Measurements from ENCODE around the gene FURIN.
A peak's percentile ranks its signal among the peaks of the same experiment; 100 is the strongest.
"Not testable (repeated sequence)": the region's sequence is repeated elsewhere in the genome, so short reads cannot be mapped to it uniquely, and the experiment has no call there.

FURIN gene

DNA sequence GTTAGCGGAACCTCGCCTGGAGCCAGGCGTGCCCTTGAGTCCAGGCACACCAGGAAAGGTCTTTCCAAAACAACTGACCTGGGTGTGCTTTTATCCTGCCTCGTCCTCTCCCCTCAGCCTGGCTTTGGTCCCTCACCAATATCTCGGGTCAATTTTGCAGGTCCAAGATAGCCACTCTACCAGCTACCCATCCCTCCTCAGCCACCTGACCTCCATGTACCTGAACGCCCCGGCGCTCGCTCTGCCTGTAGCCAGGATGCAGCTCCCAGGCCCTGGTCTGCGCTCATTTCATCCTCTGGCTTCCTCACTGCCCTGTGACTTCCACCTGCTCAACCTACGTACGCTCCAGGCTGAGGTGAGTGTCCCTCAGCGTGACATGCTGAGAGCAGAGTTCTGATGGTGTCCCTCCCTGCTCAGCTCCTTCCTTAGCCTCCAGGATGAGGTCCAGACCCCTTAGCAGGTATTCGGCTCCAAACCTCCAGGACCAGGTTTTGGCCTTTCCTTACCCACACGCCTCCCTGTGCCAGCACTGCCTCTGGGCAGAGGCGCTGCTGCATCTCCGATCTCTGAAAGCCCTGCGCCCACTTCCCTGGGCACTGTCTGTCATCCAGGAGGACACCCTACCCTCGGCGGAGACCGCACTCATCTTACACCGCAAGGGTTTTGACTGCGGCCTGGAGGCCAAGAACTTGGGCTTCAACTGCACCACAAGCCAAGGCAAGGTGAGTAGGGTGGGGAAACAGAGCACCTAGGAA is 49.8 kb downstream of the FURIN start:
- no peak for DNase-seq

DNA sequence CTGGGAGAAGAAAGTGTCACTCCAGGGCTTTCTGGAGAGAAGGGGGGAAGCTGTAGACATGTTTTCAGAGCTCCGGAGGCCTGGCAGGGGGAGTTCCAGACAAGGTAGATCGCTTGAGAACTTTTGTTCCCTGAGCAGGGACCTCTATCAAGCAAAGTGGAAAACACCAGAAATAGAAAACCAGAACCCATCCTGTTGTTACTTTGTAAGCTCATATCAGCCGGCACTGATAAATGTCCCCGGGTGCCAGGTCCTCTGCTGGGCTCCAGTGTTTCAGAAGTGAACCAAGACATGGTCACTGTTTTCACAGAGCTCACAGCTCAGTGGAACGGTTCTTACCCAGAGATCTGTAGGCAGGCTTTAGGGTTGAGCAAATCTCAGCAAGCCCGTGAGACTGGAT is 50.4 kb downstream of the FURIN start:
- DNase-seq: no peak

DNA sequence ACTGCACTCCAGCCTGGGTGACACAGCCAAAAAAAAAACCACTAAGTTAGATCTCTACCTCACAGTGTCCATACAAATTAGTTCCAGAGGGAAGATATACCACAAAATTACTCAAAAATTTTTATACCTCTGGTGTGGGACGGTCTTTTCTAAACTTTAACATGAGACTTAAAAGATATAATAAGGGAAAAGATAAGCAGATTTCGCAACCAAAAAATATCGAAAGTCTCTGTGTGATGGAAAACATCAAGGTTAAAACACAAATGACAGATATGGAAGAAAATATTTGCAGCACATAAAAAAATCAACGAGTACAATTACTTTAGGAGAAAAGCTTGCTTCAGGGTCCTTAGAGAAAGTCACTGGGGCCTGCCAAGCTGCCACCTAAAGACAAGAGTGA is 53.5 kb downstream of the FURIN start:
- DNase-seq: no peak

DNA sequence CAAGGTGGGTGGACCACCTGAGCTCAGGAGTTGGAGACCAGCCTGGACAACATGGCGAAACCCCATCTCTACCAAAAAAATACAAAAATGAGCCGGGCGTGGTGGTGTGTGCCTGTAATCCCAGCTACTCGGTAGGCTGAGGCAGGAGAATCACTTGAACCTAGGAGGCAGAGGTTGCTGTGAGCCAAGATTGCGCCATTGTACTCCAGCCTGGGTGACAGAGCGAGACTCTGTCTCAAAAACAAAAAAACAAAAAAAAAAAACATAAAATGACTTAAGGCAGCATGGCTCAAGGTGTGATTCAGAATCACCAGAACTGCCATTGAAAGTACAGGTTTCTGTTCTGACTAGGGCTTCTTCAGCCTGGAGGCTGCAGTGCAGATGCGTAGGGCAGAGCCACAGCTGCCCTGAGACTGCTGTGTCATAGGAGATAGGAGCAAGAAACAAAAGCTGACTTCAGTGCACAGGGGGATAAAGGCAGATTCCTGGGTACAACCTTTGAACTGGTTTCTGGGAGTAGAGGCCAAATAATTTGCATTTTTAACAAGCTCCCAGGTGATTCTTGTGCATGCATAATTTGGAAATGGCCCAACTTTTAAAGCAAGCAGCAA is 54.4 kb downstream of the FURIN start:
- DNase-seq: not testable (repeated sequence)

DNA sequence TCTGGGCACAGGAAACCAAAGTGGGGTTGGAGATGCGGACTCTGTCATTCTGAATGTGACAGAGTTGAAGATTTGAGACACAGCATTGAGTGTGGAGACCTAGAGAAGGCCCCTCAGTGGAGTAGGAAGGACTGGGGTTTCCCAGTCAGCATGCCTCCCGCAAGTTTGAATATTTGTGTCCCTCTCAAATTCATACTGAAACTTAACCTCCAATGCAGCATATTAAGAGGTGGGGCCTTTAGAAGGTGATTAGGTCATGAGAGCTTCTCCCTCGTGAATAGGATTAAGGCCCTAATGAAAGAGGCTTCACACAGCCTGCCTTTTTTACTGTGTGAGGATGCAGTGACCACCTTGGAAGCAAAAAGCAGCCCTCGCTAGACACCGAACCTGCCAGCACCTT is 56.0 kb downstream of the FURIN start:
- no peak for DNase-seq

DNA sequence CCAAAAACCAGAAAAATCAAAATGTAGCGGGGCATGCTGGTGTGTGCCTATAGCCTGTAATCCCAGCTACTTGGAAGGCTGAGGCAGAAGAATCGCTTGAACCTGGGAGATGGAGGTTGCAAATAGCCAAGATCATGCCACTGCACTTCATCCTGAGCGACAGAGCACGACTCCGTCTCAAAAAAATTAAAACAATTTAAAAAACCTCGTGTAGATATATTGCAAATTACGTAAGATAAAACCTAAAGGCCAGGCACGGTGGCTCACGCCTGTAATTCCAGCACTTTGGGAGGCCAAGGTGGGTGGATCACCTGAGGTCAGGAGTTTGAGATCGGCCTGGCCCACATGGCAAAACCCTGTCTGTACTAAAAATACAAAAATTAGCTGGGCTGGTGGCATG is 58.4 kb downstream of the FURIN start:
- DNase-seq: not testable (repeated sequence)

DNA sequence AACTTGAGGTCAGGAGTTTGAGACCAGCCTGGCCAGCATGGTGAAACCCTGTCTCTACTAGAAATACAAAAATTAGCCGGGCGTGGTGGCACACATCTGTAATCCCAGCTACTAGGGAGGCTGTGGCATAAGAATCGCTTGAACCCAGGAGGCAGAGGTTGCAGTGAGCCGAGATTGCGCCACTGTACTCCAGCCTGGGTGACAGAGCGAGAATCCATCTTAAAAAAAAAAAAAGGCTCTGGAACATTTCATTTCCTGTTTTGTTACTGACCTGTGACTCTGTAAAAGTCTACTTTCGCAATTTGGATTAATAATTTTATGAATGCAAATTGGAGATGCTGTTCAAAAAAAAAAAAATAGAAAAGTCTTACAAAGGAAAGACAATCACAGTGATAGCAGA is 59.7 kb downstream of the FURIN start:
- DNase-seq: not testable (repeated sequence)

DNA sequence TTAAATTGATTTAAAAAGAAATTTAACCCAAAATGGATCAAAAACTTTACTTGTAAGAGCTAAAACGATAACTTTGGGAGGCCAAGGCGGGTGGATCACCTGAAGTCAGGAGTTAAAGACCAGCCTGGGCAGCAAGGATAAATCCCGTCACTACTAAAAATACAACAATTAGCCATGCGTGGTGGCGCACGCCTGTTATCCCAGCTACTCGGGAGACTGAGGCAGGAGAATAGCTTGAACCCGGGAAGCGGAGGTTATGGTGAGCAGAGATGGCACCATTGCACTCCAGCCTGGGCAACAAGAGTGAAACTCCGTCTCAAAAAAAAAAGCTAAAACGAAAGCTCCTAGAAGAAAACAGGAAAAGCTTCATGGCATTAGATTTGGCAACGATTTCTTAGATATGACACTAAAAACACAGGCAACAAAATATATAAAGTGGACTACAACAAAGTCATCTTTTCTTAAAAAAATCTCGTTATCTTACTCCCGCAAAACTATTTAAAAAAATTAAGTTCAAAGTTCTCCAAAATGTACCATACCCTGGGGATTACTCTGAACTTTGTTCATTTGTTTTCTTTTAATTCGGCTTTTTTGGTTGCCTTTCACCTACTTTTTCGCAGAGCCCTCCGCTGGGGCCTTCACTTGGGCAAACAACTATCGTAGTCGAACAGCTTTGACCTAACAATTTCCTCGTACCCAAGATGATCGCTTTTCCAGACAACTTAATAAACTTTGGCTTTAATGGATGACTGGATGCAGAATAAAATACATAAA is 61.0 kb downstream of the FURIN start:
- DNase-seq: no peak

DNA sequence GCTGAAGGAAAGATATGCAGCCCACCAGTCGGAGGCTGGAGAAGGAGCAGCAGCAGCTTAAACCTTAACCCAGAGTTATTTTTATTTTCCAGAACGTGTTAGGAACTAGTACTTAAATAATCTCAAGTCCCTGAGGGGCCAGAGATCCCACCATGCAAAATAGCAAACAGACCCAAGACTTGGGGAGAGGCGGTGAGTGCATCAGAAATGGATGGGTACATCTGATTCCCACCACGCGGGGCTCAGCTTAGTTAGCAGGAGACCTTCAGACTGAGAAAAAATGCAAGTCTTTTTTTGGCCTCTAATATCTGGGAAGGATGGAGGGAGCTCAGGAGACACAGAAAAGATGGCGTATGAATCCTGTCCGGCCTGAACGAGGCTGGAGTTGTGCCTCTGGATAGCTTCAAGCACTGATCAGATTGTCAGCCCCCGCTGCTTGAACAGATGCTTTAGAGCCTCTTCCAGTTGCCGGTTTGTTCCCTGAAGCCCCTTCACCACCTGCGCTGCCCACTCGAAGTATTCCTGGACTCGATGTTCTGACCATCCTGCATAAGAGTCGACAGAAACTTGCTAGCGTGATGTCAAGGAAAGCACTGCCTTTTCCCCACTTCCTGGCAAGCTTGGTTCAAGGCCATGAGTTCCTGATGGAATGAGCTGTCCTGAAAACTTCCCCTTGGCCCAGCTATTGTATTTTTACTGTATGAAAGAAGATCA is 62.6 kb downstream of the FURIN start:
- DNase-seq: no peak

DNA sequence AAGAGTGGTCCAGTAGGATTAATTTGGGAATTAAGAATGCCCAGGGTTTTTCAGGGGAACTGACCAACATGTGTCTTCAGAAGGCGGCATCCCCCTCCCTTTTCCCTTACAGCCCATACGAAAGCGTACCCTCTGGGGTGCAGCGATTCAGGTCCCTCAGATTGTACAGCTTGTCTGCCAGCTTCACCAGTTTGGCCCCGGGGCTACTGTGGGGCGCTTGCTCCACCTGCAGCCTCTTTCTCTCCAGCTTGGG is 63.1 kb downstream of the FURIN start:
- no peak for DNase-seq

DNA sequence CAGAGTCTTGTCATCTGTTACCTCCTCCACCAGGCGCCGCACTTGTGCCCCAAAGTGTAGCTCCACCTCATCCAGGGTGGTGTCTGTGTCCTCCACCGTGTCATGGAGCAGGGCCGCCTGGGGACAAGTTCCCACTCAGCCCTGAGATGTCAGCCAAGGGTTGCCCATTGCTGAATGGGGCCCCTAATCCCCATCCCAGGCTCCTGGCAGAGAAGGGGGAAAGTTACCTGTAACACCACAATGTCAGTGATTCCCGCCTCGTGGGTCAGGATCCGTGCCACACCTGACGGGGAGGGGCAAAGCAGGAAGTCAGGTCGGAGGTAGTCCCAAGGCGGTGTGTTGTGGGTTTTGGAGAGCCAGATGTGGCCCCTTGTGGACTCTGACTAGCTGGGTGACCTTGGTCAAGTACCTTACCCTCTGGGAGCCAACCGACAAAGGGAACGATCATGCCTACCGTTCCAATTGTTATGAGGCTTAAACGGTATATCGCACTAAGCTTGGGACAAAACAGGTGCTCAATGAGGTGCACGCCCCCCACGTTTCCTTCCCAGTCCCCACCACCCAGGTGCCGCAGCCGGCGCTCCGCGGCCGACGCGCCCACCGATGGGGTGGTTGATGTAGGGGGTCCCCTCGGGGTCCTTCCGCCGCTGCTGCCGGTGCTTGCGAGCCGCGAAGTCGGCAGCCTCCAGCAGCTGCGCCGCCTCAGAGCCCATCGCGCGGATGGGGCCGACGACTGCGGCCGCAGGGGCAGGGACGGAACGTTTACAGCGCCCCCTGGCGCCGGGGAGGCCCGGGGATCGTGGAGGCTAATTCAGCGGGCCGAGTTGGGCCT is 63.7 kb downstream of the FURIN start, which contains the start of gene HDDC3:
HDDC3 (minus strand) TSS at position 722 of the 832 bp plus-strand sequence; CDS start at position 713, 9 bp downstream.
- DNase-seq: peak; percentile 86

DNA sequence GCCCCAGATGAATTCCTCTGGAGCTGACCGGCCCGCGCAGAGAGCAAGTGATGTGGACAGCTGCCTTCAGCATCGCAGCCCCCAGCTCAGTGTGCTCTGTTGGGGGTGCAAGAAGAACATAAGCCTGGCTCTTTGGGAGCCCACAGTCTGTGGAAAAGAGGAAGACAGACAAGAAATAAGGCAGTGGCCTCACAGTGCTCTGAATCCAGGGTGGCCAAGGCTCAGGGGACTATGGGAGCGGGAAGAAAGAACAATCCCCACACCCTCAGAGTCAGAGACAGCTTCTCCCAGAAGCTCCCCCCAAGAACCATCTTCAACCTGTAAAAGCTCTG is 64.2 kb downstream of the FURIN start:
- DNase-seq: no peak

Measured in 8988T (cell line).